Measurements from ENCODE around the gene C8G.

- TF ChIP-seq FOXP2 (optimal IDR thresholded peaks at IDR 0.05; ENCODE audit: control extremely low read depth, extremely low read length, insufficient read depth) (no peak), EZH2 (IDR thresholded peaks at IDR 0.05) (no peak), POLR2AphosphoS5 (IDR thresholded peaks at IDR 0.05; ENCODE audit: borderline replicate concordance, low read depth, low read length) (no peak)
These were observed 17.1 kb downstream of the C8G start for GRCh38 chr9:136962163-136962562.

All from SK-N-MC (cell line).